K562 (cell line): Measurements from ENCODE around the gene ZNF649. TPM values are rescaled to one million over a fixed set of nuclear protein-coding genes. Genes with fewer than 3 reads are reported as not detected.
A peak's percentile ranks its signal among the peaks of the same experiment; 100 is the strongest.

Experiments
- HDAC8 ChIP-seq: fragments of 450-650 bp; IDR thresholded peaks from 2 replicates; pipeline ENCODE4 v1.6.1; 2016; ENCODE audit warnings: mild to moderate bottlenecking, missing genetic modification characterization, moderate library complexity, missing compliant biosample characterization
- KAT8 ChIP-seq: fragments of 450-650 bp; IDR thresholded peaks from 2 replicates; pipeline ENCODE4 v1.6.1; 2016; ENCODE audit warnings: low read depth, mild to moderate bottlenecking
- NELFE ChIP-seq: IDR thresholded peaks from 2 replicates; pipeline ENCODE4 v1.6.1; 2011; ENCODE audit warnings: mild to moderate bottlenecking; ENCODE audit not compliant: insufficient read depth, insufficient read length
- NEUROD1 ChIP-seq: fragments of 150-350 bp; IDR thresholded peaks from 2 replicates; pipeline ENCODE4 v1.6.1; 2014; ENCODE audit warnings: borderline replicate concordance, low read length, low read depth; ENCODE audit not compliant: partially characterized antibody
- NFIX ChIP-seq: fragments of 250-450 bp; sonication (Bioruptor Pico); IDR thresholded peaks from 2 replicates; pipeline ENCODE4 v1.4.0; 2020; ENCODE audit warnings: low read depth, mild to moderate bottlenecking, moderate library complexity
- PBX2 ChIP-seq, 2 experiments: IDR thresholded peaks in 1 of 2; conservative IDR thresholded peaks in 1 of 2; 2 replicates each; pipeline ENCODE4 v1.6.1; 2016; ENCODE audit warnings: low read depth in 2 of 2, mild to moderate bottlenecking in 1 of 2, missing compliant biosample characterization in 1 of 2, missing genetic modification characterization in 1 of 2, moderate library complexity in 1 of 2
- SIRT6 ChIP-seq: IDR thresholded peaks from one replicate; pipeline ENCODE4 v1.6.1; 2012; ENCODE audit warnings: low read depth, mild to moderate bottlenecking, control low read depth, inconsistent platforms, low read length, moderate library complexity
- SLC30A9 ChIP-seq: fragments of 250-450 bp; sonication (Bioruptor Pico); IDR thresholded peaks from 2 replicates; pipeline ENCODE4 v1.8.0; 2022; ENCODE audit warnings: mild to moderate bottlenecking, moderate library complexity
- XRCC4 ChIP-seq: IDR thresholded peaks from one replicate; pipeline ENCODE4 v1.6.1; 2011; ENCODE audit not compliant: insufficient read depth, insufficient read length; ENCODE audit errors: extremely low read depth
- ZNF146 ChIP-seq: IDR thresholded peaks from one replicate; pipeline ENCODE4 v1.6.1; 2018; ENCODE audit warnings: missing compliant biosample characterization; ENCODE audit not compliant: unreplicated experiment
- ZNF324 ChIP-seq: fragments of 250-450 bp; sonication (Bioruptor Pico); IDR thresholded peaks from 2 replicates; pipeline ENCODE4 v1.4.0; 2020; ENCODE audit warnings: mild to moderate bottlenecking
- polyA plus RNA-seq, 8 experiments: library from polyadenylated mRNA; depleted of rRNA in 4 of 8; stranded (reverse) in 5 of 8; unstranded in 3 of 8; fragments of >200 nt; fragmentation: Nextera tagmentation in 2 of 8; fragmentation: Illumina TruSeq in 1 of 8; extraction: Ambion mirVana in 2 of 8; extraction: Trizol in 1 of 8; gene quantifications; 2 replicates each; pipeline versions ENCODE4 v1.2.1 to v1.2.3, GENCODE V29; 2011 to 2014; ENCODE audit warnings: inconsistent platforms in 1 of 8, missing spikeins in 1 of 8
- total RNA-seq, 7 experiments: library from RNA; depleted of rRNA in 6 of 7; stranded (reverse); fragments of >200 nt in 6 of 7; fragmentation: Illumina TruSeq in 2 of 7; extraction: Trizol in 2 of 7; gene quantifications; 2 replicates each; pipeline versions ENCODE4 v1.2.1 to v1.2.3, GENCODE V29; 2011 to 2021; ENCODE audit warnings: low replicate concordance in 1 of 7
- TF ChIP-seq, protein P1 (sequence below): sonication (generic); formaldehyde crosslinking; IDR thresholded peaks from 2 replicates; pipeline ENCODE4 v1.8.0; 2022; ENCODE audit warnings: missing genetic modification reagents, mild to moderate bottlenecking, borderline replicate concordance
- TF ChIP-seq, protein P2 (sequence below): fragments of 450-650 bp; IDR thresholded peaks from 2 replicates; pipeline ENCODE4 v1.6.1; 2016; ENCODE audit warnings: low read depth

ZNF649 gene
- total and polyA plus RNA-seq, 9 of the 15 experiments (the other 6 are each of a cell fraction or from before 2014, with no cell fraction given), result 1.4 to 14.9 (median 8.3) TPM

- TF ChIP-seq SIRT6, result no peak
- TF ChIP-seq KAT8, result peak; percentile 79
- TF ChIP-seq SLC30A9 (CRISPR knock-in tag), result no peak
- TF ChIP-seq ZNF324, result no peak
- TF ChIP-seq, protein P1, sequence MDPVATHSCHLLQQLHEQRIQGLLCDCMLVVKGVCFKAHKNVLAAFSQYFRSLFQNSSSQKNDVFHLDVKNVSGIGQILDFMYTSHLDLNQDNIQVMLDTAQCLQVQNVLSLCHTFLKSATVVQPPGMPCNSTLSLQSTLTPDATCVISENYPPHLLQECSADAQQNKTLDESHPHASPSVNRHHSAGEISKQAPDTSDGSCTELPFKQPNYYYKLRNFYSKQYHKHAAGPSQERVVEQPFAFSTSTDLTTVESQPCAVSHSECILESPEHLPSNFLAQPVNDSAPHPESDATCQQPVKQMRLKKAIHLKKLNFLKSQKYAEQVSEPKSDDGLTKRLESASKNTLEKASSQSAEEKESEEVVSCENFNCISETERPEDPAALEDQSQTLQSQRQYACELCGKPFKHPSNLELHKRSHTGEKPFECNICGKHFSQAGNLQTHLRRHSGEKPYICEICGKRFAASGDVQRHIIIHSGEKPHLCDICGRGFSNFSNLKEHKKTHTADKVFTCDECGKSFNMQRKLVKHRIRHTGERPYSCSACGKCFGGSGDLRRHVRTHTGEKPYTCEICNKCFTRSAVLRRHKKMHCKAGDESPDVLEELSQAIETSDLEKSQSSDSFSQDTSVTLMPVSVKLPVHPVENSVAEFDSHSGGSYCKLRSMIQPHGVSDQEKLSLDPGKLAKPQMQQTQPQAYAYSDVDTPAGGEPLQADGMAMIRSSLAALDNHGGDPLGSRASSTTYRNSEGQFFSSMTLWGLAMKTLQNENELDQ, result peak; percentile 77; the same call in 1 of the 2 replicates
- TF ChIP-seq PBX2 (CRISPR knock-in tag; IDR thresholded peaks at IDR 0.05; ENCODE audit: low read depth), result no peak
- no peak for TF ChIP-seq PBX2 (tag; conservative IDR thresholded peaks at IDR 0.05; ENCODE audit: low read depth)
- TF ChIP-seq HDAC8, result no peak
- no peak for TF ChIP-seq XRCC4
- TF ChIP-seq, protein P2, sequence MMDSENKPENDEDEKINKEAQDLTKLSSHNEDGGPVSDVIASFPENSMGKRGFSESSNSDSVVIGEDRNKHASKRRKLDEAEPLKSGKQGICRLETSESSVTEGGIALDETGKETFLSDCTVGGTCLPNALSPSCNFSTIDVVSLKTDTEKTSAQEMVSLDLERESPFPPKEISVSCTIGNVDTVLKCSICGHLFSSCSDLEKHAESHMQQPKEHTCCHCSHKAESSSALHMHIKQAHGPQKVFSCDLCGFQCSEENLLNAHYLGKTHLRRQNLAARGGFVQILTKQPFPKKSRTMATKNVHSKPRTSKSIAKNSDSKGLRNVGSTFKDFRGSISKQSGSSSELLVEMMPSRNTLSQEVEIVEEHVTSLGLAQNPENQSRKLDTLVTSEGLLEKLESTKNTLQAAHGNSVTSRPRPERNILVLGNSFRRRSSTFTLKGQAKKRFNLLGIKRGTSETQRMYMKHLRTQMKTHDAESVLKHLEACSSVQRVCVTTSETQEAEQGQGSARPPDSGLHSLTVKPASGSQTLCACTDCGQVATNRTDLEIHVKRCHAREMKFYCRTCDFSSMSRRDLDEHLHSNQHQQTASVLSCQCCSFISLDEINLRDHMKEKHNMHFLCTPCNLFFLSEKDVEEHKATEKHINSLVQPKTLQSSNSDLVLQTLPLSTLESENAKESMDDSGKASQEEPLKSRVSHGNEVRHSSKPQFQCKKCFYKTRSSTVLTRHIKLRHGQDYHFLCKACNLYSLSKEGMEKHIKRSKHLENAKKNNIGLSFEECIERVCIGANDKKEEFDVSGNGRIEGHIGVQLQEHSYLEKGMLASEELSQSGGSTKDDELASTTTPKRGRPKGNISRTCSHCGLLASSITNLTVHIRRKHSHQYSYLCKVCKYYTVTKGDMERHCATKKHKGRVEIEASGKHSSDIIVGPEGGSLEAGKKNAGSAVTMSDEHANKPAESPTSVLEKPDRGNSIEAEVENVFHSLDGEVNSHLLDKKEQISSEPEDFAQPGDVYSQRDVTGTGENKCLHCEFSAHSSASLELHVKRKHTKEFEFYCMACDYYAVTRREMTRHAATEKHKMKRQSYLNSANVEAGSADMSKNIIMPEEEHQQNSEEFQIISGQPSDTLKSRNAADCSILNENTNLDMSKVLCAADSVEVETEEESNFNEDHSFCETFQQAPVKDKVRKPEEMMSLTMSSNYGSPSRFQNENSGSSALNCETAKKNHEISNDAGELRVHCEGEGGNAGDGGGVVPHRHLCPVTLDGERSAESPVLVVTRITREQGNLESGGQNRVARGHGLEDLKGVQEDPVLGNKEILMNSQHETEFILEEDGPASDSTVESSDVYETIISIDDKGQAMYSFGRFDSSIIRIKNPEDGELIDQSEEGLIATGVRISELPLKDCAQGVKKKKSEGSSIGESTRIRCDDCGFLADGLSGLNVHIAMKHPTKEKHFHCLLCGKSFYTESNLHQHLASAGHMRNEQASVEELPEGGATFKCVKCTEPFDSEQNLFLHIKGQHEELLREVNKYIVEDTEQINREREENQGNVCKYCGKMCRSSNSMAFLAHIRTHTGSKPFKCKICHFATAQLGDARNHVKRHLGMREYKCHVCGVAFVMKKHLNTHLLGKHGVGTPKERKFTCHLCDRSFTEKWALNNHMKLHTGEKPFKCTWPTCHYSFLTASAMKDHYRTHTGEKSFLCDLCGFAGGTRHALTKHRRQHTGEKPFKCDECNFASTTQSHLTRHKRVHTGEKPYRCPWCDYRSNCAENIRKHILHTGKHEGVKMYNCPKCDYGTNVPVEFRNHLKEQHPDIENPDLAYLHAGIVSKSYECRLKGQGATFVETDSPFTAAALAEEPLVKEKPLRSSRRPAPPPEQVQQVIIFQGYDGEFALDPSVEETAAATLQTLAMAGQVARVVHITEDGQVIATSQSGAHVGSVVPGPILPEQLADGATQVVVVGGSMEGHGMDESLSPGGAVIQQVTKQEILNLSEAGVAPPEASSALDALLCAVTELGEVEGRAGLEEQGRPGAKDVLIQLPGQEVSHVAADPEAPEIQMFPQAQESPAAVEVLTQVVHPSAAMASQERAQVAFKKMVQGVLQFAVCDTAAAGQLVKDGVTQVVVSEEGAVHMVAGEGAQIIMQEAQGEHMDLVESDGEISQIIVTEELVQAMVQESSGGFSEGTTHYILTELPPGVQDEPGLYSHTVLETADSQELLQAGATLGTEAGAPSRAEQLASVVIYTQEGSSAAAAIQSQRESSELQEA, result peak; percentile 87
- no peak for TF ChIP-seq NFIX (CRISPR knock-in tag)
- TF ChIP-seq ZNF146 (CRISPR knock-in tag), result no peak
- TF ChIP-seq NELFE, result no peak
- TF ChIP-seq NEUROD1, result no peak
Observed at GRCh38 chr19:51904331-51905165, at the start of gene ZNF649 (continued).
